OCI-LY7 (cell line): Measurements from ENCODE around the gene DNMT1. TPM values are rescaled to one million over a fixed set of nuclear protein-coding genes. Genes with fewer than 3 reads are reported as not detected.

Experiments
- BruUV-seq: library from RNA; stranded (reverse); fragments of 400-500 nt; replicated peaks from 2 replicates; lab custom pipeline; 2021; lab: Mats Ljungman, UMichigan
- CTCF ChIA-PET: fragments of 300-600 bp; sonication (Branson Sonifier 250); formaldehyde crosslinking; loops from one replicate; lab custom pipeline; 2022; ENCODE audit warnings: antibody characterized with exemption; ENCODE audit not compliant: unreplicated experiment; lab: Charles Lee
- POLR2A ChIA-PET: fragments of 300-600 bp; sonication (Branson Sonifier 250); formaldehyde crosslinking; loops from one replicate; lab custom pipeline; 2022; ENCODE audit warnings: antibody characterized with exemption; lab: Charles Lee
- DNase-seq: peaks from one replicate; pipeline ENCODE4 v3.0.0-alpha.2; 2015; ENCODE audit warnings: low spot score
- H2AFZ ChIP-seq: fragments of 200-600 bp; sonication (generic), shearing (Covaris generic); 2 replicates; pipeline ENCODE4 v1.6.1; 2014; ENCODE audit warnings: mild to moderate bottlenecking, antibody characterized with exemption, low read length, moderate library complexity
- H3K27ac ChIP-seq: fragments of 200-600 bp; sonication (generic); 2 replicates; pipeline ENCODE4 v1.5.1; 2014; ENCODE audit warnings: mixed run types, low read depth, mild to moderate bottlenecking, moderate library complexity, low read length, inconsistent platforms; ENCODE audit not compliant: poor library complexity, severe bottlenecking
- H3K36me3 ChIP-seq: fragments of 200-600 bp; sonication (generic); 2 replicates; pipeline ENCODE4 v1.6.1; 2014; ENCODE audit warnings: mild to moderate bottlenecking, antibody characterized with exemption, low read length, moderate library complexity, mixed read lengths; ENCODE audit not compliant: insufficient read depth
- H3K4me1 ChIP-seq: fragments of 200-600 bp; sonication (generic); 2 replicates; pipeline ENCODE4 v1.5.1; 2014; ENCODE audit warnings: mild to moderate bottlenecking, low read length; ENCODE audit not compliant: insufficient read depth, poor library complexity, severe bottlenecking
- H3K4me2 ChIP-seq: fragments of 200-600 bp; sonication (generic); 2 replicates; pipeline ENCODE4 v1.6.1; 2014; ENCODE audit warnings: mild to moderate bottlenecking, low read length
- H3K4me3 ChIP-seq: fragments of 200-600 bp; sonication (generic); 2 replicates; pipeline ENCODE4 v1.5.1; 2014; ENCODE audit warnings: mild to moderate bottlenecking, low read depth, low read length; ENCODE audit not compliant: poor library complexity, severe bottlenecking
- H3K79me2 ChIP-seq: fragments of 200-600 bp; sonication (generic); 2 replicates; pipeline ENCODE4 v1.6.1; 2016; ENCODE audit warnings: low read depth, mild to moderate bottlenecking, low read length, moderate library complexity, mixed read lengths; ENCODE audit not compliant: insufficient read depth
- H3K9me2 ChIP-seq: fragments of 200-600 bp; sonication (generic); 2 replicates; pipeline ENCODE4 v1.6.1; 2016; ENCODE audit warnings: mild to moderate bottlenecking, low read length, mixed read lengths; ENCODE audit not compliant: insufficient read depth
- H3K9me3 ChIP-seq: fragments of 200-600 bp; sonication (generic); 2 replicates; pipeline ENCODE4 v1.6.1; 2014; ENCODE audit warnings: mild to moderate bottlenecking, mixed run types, low read length, mixed read lengths
- H4K20me1 ChIP-seq: fragments of 200-600 bp; sonication (generic); 2 replicates; pipeline ENCODE4 v1.6.1; 2014; ENCODE audit warnings: mild to moderate bottlenecking, antibody characterized with exemption, low read length, moderate library complexity, mixed read lengths; ENCODE audit not compliant: insufficient read depth
- CTCF ChIP-seq: fragments of 200-600 bp; sonication (generic); conservative IDR thresholded peaks from 2 replicates; pipeline ENCODE4 v1.5.1; 2014; ENCODE audit warnings: mild to moderate bottlenecking, antibody characterized with exemption, low read length, moderate library complexity, mixed read lengths
- EZH2phosphoT487 ChIP-seq: fragments of 200-600 bp; sonication (generic); IDR thresholded peaks from 2 replicates; pipeline ENCODE4 v1.6.1; 2018; ENCODE audit warnings: low read depth, borderline replicate concordance, mild to moderate bottlenecking, mixed run types, antibody characterized with exemption, low read length, moderate library complexity, mixed read lengths
- intact Hi-C: fragments of 100-400 bp; cut with micrococcal nuclease; formaldehyde crosslinking; loops from one replicate; pipeline ENCODE4 v1.10.0; 2022; ENCODE audit not compliant: unreplicated experiment
- total RNA-seq, 2 experiments: library from RNA; depleted of rRNA in 1 of 2; stranded (reverse); fragments of >200 nt in 1 of 2; shearing (Covaris generic) in 1 of 2; gene quantifications; 2 replicates each; pipeline ENCODE4 v1.2.3, GENCODE V29; 2014 to 2022

DNMT1 gene
- total RNA-seq, 2 experiments from 2014 or later: 329 to 680 TPM

- Histone ChIP-seq H3K4me1 (peaks cover 80% of the 10 kb centered on the region), H4K20me1 (no peaks in the 10 kb centered on the region), H3K9me2 (no peaks in the 10 kb centered on the region), H3K79me2 (peaks cover 62% of the 10 kb centered on the region), H2AFZ (no peak overlapping the region), H3K4me2 (peak overlapping the region; percentile 95), H3K27ac (peak overlapping the region; percentile 95), H3K36me3 (peaks cover 35% of the 10 kb centered on the region), H3K9me3 (no peaks in the 10 kb centered on the region), H3K4me3 (peak overlapping the region; percentile 95)
- CTCF ChIA-PET: no interaction called here
- no peak for DNase-seq
- TSS peak; percentile 55 for BruUV-seq
- TF ChIP-seq EZH2phosphoT487 (no peak), CTCF (no peak)
- POLR2A ChIA-PET: interaction anchor here (1.0 to 1.7 kb wide), 3 partner anchors 9 to 13 kb away, joined by 5 to 14 read pairs (median 6); no protein-coding TSS in a partner anchor
- intact Hi-C loops: loop anchor here (10.0 kb wide), 2 partner anchors 127 to 743 kb away; partner anchors contain the start of genes ANGPTL6 and PPAN
Measured at GRCh38 chr19:10231612-10232228, 37.0 kb upstream of the DNMT1 start.

GRCh38 chr19:10230861-10231611, 36.3 kb upstream of the DNMT1 start, which contains the start of gene S1PR2:
Gene S1PR2, minus strand, starts transcription at chr19:10231331. Its CDS starts 6,426 bp downstream, at chr19:10224905.
- TF ChIP-seq EZH2phosphoT487: no peak
- TF ChIP-seq CTCF: no peak
- H4K20me1 ChIP-seq: no peaks in the 10 kb centered on the region
- no TSS peak for BruUV-seq
- peaks cover 68% of the 10 kb centered on the region for H3K79me2 ChIP-seq
- peaks cover 81% of the 10 kb centered on the region for H3K4me1 ChIP-seq
- 0 out of 2 replicates have a peak within 1 kb of the TSS, but pooled peaks have one; percentile 5 for H2AFZ ChIP-seq
- POLR2A ChIA-PET: interaction anchor here (0.6 to 1.7 kb wide), 4 partner anchors 9 to 13 kb away, joined by 3 to 14 read pairs (median 6); no protein-coding TSS in a partner anchor
- H3K9me2 ChIP-seq: no peaks in the 10 kb centered on the region
- peak within 1 kb of the TSS; percentile 95 for H3K27ac ChIP-seq
- H3K9me3 ChIP-seq: no peaks in the 10 kb centered on the region
- H3K4me3 ChIP-seq: peak within 1 kb of the TSS; percentile 95
- H3K36me3 ChIP-seq: peaks cover 41% of the 10 kb centered on the region
- DNase-seq: peak; percentile 89
- H3K4me2 ChIP-seq: peak within 1 kb of the TSS; percentile 95
- CTCF ChIA-PET: no interaction called here
- intact Hi-C loops: loop anchor here (10.0 kb wide), 2 partner anchors 126 to 744 kb away; partner anchors contain the start of genes ANGPTL6 and PPAN
